Caco-2 (cell line): ENCODE results near the gene GAPDHS. TPM values are rescaled to one million over a fixed set of nuclear protein-coding genes. Genes with fewer than 3 reads are reported as not detected.

ENCODE experiments used
- BruUV-seq: library from RNA; stranded (reverse); fragments of 400-500 nt; replicated peaks from 2 replicates; lab custom pipeline; 2021; lab: Mats Ljungman, UMichigan
- CTCF ChIA-PET: fragments of 300-600 bp; sonication (Branson Sonifier 250); formaldehyde crosslinking; loops from one replicate; lab custom pipeline; 2022; ENCODE audit warnings: antibody characterized with exemption; lab: Charles Lee
- POLR2A ChIA-PET: fragments of 300-600 bp; sonication (Branson Sonifier 250); formaldehyde crosslinking; loops from one replicate; lab custom pipeline; 2022; ENCODE audit warnings: antibody characterized with exemption; lab: Charles Lee
- DNase-seq, 2 experiments: peaks; one replicate each; pipeline versions ENCODE4 v3.0.0 to v3.0.0-alpha.2; 2020 to 2022
- H3K27me3 ChIP-seq: replicated peaks from 2 replicates; pipeline ENCODE4 v1.6.0; 2011; ENCODE audit warnings: low read length; ENCODE audit not compliant: control insufficient read depth, insufficient read depth
- H3K36me3 ChIP-seq: 2 replicates; pipeline ENCODE4 v1.5.1; 2011; ENCODE audit warnings: low read length; ENCODE audit not compliant: control insufficient read depth, insufficient read depth
- H3K4me1 ChIP-seq: fragments of 250-450 bp; sonication (Bioruptor Pico); 2 replicates; pipeline ENCODE4 v1.5.1; 2020; ENCODE audit warnings: mild to moderate bottlenecking
- H3K4me3 ChIP-seq: 2 replicates; pipeline ENCODE4 v1.5.1; 2011; ENCODE audit warnings: low read depth, mild to moderate bottlenecking, control low read depth, low read length
- H3K9me3 ChIP-seq: fragments of 250-450 bp; sonication (Bioruptor Pico); 2 replicates; pipeline ENCODE4 v1.5.1; 2020; ENCODE audit warnings: mild to moderate bottlenecking, moderate library complexity
- H3K27ac Mint-ChIP-seq: one replicate; pipeline ENCODE4 v1.8.0; 2022; ENCODE audit warnings: mixed read lengths; ENCODE audit not compliant: unreplicated experiment
- H3K27me3 Mint-ChIP-seq: one replicate; pipeline ENCODE4 v1.8.0; 2022; ENCODE audit warnings: mixed read lengths; ENCODE audit not compliant: insufficient read depth, unreplicated experiment
- H3K36me3 Mint-ChIP-seq: one replicate; pipeline ENCODE4 v1.8.0; 2022; ENCODE audit warnings: mild to moderate bottlenecking, mixed read lengths; ENCODE audit not compliant: insufficient read depth, unreplicated experiment
- H3K4me1 Mint-ChIP-seq: one replicate; pipeline ENCODE4 v1.8.0; 2022; ENCODE audit warnings: low read depth, mixed read lengths; ENCODE audit not compliant: unreplicated experiment
- H3K4me3 Mint-ChIP-seq: one replicate; pipeline ENCODE4 v1.8.0; 2022; ENCODE audit warnings: mild to moderate bottlenecking, moderate library complexity, mixed read lengths; ENCODE audit not compliant: unreplicated experiment
- H3K9me3 Mint-ChIP-seq: one replicate; pipeline ENCODE4 v1.8.0; 2022; ENCODE audit warnings: mixed read lengths; ENCODE audit not compliant: unreplicated experiment
- intact Hi-C: fragments of 100-400 bp; cut with micrococcal nuclease; formaldehyde crosslinking; loops from one replicate; pipeline ENCODE4 v1.10.0; 2022; ENCODE audit not compliant: unreplicated experiment
- total RNA-seq: library from RNA; stranded (reverse); gene quantifications from 2 replicates; pipeline ENCODE4 v1.2.3, GENCODE V29; 2022
- TF ChIP-seq, protein P1 (sequence below), 2 experiments: fragments of 200-600 bp in 1 of 2; IDR thresholded peaks; 1 replicate in 1 of 2; 2 replicates in 1 of 2; pipeline versions ENCODE4 v1.5.1 to v1.8.0; 2011 to 2022; ENCODE audit warnings: antibody characterized with exemption in 1 of 2, control low read depth in 1 of 2, inconsistent platforms in 1 of 2, low read depth in 1 of 2, low read length in 1 of 2, mild to moderate bottlenecking in 1 of 2, moderate library complexity in 1 of 2; ENCODE audit not compliant: insufficient read depth in 1 of 2, severe bottlenecking in 1 of 2, unreplicated experiment in 1 of 2

The GAPDHS gene
- total RNA-seq, 1 experiment from 2014 or later, result not detected

DNA sequence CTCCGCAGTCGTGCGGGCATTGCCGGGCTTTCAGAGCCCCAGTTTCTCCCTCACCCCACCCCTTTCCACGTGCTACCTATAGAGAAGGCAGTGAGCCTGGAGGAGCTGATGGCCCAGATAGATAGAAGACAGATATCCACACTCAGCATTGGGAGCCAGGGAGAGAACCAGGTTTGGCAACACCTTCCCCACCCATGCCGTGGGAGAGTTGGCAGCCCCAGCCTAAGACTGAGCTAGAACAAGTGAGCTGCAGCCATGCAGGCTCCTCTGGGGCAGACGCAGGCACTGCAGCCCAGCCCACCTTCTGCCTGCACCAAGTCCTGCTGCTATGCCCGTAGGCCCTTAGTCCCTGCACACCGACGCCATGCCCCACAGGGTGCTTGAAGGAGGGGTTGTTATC is 32.6 kb upstream of the GAPDHS start:
- no peaks in the 10 kb centered on the region for H3K9me3 ChIP-seq
- TF ChIP-seq, protein P1, sequence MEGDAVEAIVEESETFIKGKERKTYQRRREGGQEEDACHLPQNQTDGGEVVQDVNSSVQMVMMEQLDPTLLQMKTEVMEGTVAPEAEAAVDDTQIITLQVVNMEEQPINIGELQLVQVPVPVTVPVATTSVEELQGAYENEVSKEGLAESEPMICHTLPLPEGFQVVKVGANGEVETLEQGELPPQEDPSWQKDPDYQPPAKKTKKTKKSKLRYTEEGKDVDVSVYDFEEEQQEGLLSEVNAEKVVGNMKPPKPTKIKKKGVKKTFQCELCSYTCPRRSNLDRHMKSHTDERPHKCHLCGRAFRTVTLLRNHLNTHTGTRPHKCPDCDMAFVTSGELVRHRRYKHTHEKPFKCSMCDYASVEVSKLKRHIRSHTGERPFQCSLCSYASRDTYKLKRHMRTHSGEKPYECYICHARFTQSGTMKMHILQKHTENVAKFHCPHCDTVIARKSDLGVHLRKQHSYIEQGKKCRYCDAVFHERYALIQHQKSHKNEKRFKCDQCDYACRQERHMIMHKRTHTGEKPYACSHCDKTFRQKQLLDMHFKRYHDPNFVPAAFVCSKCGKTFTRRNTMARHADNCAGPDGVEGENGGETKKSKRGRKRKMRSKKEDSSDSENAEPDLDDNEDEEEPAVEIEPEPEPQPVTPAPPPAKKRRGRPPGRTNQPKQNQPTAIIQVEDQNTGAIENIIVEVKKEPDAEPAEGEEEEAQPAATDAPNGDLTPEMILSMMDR (IDR thresholded peaks at IDR 0.05; ENCODE audit: insufficient read depth in 1 of 2, low read depth in 1 of 2, low read length in 1 of 2, severe bottlenecking in 1 of 2, unreplicated experiment in 1 of 2), result no peak
- H3K36me3 ChIP-seq, result peaks cover 2% of the 10 kb centered on the region
- H3K4me1 ChIP-seq, result peaks cover 1% of the 10 kb centered on the region
- Mint-ChIP-seq H3K9me3 (no peaks in the 10 kb centered on the region), H3K4me3 (no peak overlapping the region), H3K27me3 (no peaks in the 10 kb centered on the region), H3K4me1 (peaks cover 23% of the 10 kb centered on the region), H3K27ac (no peak overlapping the region), H3K36me3 (peaks cover 73% of the 10 kb centered on the region)
- intact Hi-C loops, result no loop called here
- ChIA-PET CTCF (no interaction called here), POLR2A (no interaction called here)
- no peaks in the 10 kb centered on the region for H3K27me3 ChIP-seq
- DNase-seq, result no peak
- BruUV-seq, result no TSS peak
- no peak overlapping the region for H3K4me3 ChIP-seq

DNA sequence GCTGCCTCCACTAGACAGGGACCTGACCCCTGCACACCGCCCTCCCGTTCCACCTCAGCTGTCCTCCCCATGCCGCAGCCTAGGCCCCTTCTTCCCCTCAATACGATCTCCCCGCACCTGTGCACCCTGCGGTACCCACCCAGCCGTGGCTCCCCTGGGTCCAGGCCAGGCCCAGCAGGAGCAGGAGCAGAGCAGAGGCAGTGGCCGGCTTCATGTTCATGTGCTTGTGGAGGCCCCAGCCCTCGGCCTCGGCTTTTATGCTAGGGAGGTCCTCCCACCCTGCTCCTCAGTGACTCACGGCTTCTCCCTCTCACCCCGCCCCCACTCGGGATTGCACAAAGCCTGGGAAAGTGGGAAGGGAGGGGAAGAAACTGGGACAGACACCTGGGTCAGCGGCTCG is 31.6 kb upstream of the GAPDHS start:
- H3K27me3 Mint-ChIP-seq, result no peaks in the 10 kb centered on the region
- Histone ChIP-seq H3K36me3 (peaks cover 6% of the 10 kb centered on the region), H3K9me3 (no peaks in the 10 kb centered on the region), H3K4me3 (no peak overlapping the region), H3K27me3 (no peaks in the 10 kb centered on the region), H3K4me1 (no peaks in the 10 kb centered on the region)
- H3K9me3 Mint-ChIP-seq, result no peaks in the 10 kb centered on the region
- H3K36me3 Mint-ChIP-seq, result peaks cover 84% of the 10 kb centered on the region
- no peak overlapping the region for H3K4me3 Mint-ChIP-seq
- H3K4me1 Mint-ChIP-seq, result peaks cover 23% of the 10 kb centered on the region
- no peak for DNase-seq
- CTCF ChIA-PET, result interaction anchor here (0.6 kb wide), 1 partner anchor 198 kb away, joined by 3 read pairs; no protein-coding TSS in a partner anchor
- TF ChIP-seq, protein P1 (IDR thresholded peaks at IDR 0.05; ENCODE audit: insufficient read depth in 1 of 2, low read depth in 1 of 2, low read length in 1 of 2, severe bottlenecking in 1 of 2, unreplicated experiment in 1 of 2), result no peak
- BruUV-seq, result no TSS peak
- peak overlapping the region; percentile 27 for H3K27ac Mint-ChIP-seq
- POLR2A ChIA-PET, result no interaction called here
- intact Hi-C loops, result no loop called here

DNA sequence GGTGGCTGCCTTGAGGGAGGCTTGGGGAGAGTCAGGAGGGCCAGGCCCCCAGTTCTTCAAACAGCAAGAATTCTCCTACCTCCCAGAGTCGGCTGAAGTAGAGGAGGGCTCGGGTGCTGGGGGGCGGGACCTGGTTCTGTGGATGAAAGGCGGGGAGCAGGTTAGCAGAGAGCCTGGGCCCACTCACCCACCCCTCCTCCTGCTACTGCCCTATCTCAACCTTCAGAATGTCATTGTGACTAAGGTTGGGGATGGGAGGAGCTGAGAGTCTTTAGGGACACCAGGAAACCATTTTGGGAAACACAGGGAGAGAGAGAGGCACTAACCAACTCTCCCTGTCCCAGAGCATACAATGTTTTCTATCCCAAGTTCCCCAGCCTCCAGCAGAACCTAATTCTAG is 30.5 kb upstream of the GAPDHS start:
- H3K4me1 Mint-ChIP-seq, result peaks cover 23% of the 10 kb centered on the region
- intact Hi-C loops, result no loop called here
- no peaks in the 10 kb centered on the region for H3K9me3 Mint-ChIP-seq
- no peak overlapping the region for H3K4me3 ChIP-seq
- H3K36me3 Mint-ChIP-seq, result peaks cover 89% of the 10 kb centered on the region
- CTCF ChIA-PET, result interaction anchor here (0.7 kb wide), 2 partner anchors 8 to 124 kb away, joined by 3 read pairs; no protein-coding TSS in a partner anchor
- H3K4me3 Mint-ChIP-seq, result no peak overlapping the region
- H3K27me3 ChIP-seq, result no peaks in the 10 kb centered on the region
- peak overlapping the region; percentile 27 for H3K27ac Mint-ChIP-seq
- DNase-seq, result no peak
- BruUV-seq, result no TSS peak
- no peaks in the 10 kb centered on the region for H3K9me3 ChIP-seq
- H3K36me3 ChIP-seq, result peaks cover 7% of the 10 kb centered on the region
- TF ChIP-seq, protein P1 (IDR thresholded peaks at IDR 0.05; ENCODE audit: insufficient read depth in 1 of 2, low read depth in 1 of 2, low read length in 1 of 2, severe bottlenecking in 1 of 2, unreplicated experiment in 1 of 2), result no peak
- no peaks in the 10 kb centered on the region for H3K27me3 Mint-ChIP-seq
- no peaks in the 10 kb centered on the region; the same call in 1 of the 2 replicates for H3K4me1 ChIP-seq
- POLR2A ChIA-PET, result interaction anchor here (0.7 kb wide), 1 partner anchor 8 kb away, joined by 3 read pairs; no protein-coding TSS in a partner anchor
